Left renal pelvis (tissue), 4 donors: ENCODE results near the gene DENND1A. TPM values are rescaled to one million over a fixed set of nuclear protein-coding genes. Genes with fewer than 3 reads are reported as not detected.

Source experiments
- DNase-seq, 4 donors: peaks; one replicate each; pipeline ENCODE4 v3.0.0-alpha.2; 2013; ENCODE audit warnings: low read depth in 4 of 4, low spot score in 3 of 4
- polyA plus RNA-seq, 4 donors: library from polyadenylated mRNA; unstranded; fragments of 120-200 nt; gene quantifications; one replicate each; pipeline ENCODE4 v1.2.1, GENCODE V29; 2013; ENCODE audit not compliant: insufficient read length in 4 of 4

DENND1A gene
- polyA plus RNA-seq, 4 donors: 16.2 to 25.2 (median 21.7) TPM

DNA sequence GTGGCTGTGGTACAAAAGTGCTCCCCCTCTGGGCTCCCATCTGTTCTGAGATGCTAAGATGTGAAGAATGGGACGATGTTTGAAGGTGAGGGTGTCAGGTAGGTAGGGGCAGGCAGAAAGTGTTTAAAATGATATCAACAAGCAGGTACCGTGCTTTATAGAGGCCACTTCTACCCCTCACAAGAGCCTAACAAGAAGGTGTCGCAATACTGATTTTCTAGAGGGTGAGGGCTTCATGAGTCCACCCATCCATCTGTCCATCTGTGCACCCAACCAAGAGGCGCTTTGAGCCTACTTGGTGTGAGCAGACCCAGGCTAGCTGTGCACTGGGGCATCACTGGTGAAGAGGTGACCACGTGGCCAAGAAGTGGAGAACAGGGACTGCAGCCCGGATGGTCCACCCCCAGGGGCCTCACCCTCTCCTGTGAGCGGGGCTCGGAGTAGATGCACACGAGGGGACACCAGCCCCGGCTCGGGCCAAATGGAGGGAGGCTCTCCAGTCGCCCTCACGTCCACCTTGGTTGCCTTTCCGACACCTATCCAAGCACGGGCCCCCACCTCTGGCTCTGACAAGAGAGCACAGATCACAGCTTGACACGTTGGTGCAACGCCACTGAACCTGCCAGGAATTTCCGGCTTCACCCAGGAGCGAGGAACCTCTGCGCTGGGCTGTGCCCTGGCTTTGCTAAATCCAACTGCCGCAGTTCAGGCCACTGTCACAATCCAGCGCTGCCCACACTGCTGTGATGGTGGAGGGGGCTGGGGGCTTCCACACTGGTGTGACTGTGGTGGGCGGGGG lies 539.4 kb downstream of the DENND1A start:
- DNase-seq: no peak

DNA sequence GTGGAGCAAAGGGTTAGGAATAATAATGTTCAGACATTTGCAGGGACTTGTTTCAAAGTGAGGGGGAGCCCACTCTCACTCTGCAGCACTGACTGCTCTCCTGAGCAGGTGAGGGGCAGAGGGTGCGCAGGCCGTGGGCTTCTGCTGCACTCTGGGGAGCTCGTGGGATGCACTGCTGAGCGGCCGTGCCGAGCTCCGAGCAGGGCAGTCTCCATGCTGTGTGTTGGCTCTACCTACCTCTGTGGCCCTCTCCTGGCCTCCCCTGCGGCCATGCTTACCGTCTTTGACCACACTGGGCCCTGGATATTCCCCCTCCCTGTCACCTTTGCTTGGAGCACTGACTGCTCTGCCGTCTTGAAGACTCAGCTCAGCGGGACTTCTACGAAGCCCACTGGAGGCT lies 540.2 kb downstream of the DENND1A start:
- DNase-seq: no peak

DNA sequence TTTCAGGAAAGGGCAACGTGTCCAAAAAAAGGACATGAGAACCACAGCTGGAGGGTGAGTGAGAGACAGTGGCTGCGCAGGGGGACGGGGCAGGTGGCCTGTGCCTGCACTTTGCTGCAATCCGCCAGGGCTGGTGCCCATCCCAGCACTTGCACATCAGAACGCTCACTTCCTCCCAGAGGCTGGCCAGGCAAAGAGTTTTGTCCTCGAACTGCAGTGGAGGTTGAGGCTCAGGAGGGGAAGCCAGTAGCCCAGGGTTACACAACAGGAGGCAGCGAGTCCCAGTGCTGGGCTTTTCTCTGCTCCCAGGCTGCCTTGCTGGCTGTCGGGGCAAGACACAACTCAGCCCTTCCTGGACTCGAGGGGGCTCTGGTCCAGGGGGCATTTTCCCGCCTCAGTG lies 540.9 kb downstream of the DENND1A start:
- no peak for DNase-seq

DNA sequence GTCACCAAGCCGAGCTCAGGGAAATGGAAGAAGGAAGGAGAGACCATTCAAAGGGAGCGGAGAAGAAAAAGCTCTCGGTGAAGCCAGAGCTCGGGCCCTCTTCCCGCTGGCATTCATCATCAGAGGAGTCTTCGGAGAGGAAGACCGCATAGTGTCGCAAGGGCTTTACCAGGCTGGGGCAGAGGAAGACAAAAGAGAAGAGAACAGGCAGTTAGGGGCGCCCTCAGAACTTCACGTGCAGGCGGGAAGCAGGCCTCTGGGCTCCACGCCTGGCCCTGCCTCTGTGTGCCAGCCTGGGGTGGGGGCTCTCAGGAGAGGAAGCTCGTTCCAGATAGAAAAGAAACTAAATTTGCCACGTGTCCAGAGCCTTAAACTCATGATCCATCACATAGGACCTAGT lies 542.2 kb downstream of the DENND1A start:
- DNase-seq: no peak

DNA sequence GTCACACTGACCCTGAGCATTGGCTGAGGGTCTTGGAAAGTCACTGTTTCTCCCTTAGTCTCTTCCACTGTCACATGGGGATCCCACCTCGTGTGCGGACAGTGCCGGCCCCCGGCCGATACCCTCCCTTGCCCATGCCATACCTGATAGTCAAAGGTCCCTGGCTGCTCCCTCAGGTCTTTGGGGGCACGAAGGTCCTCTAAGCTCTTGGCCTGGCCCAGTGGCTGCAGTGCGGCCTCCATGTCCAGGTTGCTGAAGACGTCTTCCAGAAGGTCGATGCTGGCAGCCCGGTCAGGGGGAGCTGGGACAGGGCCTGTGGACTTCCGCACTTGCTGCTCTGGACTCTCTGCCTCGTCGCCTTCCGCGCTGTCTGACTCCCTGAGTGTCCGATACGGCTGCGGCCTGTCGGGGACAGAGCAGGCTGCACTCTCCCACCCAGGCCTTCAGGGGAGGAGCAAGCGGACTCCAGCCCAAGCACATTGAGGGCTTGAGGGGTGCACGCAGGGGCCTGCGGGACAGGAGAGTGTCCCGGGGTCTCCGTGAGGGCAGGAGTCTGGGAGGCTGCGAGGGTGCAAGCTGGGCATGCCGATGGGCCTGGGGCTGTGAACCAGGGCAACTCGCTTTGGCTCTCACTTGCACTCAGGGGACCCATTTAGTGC lies 546.3 kb downstream of the DENND1A start:
- DNase-seq: no peak

DNA sequence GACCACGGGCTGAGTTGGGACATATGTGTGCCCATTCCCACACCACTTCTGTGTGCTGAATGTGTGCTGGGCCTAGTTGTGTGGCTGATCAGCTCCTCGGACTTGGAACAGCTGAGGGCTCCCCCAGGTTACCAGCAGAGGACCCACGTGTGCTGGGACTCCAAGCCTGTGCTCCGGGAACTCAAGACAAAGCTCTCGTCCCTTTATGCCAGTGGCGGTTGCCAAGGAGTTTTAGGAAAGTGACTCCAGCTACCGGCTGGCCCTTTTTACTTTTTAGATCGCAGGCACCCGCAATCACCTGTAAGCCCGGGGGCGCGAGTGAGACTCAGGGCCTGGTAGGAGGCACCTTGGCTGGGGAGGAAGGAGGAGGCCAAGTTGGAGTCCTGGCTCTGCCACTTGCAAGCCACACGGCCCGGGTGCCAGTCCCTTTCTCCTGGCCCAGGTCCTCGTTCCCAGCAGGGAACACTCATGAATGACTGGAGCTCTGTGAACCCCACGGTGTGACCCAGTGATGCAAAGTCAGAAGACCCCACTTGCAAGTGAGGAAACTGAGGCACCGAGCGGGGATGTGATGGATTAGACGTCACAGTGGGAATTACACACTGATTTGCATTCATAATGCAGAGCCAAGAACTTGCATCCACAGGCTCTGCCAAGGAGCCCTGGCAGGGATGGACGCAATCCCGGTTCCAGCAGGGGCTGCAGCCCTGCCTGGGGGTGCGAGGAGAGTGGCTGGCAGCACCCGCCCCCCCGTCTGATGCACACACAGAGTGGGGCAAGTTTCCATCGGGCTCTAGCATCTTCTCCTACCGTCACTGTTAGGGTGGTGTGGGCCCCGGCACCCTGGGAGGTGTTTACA lies 547.0 kb downstream of the DENND1A start:
- DNase-seq: no peak

DNA sequence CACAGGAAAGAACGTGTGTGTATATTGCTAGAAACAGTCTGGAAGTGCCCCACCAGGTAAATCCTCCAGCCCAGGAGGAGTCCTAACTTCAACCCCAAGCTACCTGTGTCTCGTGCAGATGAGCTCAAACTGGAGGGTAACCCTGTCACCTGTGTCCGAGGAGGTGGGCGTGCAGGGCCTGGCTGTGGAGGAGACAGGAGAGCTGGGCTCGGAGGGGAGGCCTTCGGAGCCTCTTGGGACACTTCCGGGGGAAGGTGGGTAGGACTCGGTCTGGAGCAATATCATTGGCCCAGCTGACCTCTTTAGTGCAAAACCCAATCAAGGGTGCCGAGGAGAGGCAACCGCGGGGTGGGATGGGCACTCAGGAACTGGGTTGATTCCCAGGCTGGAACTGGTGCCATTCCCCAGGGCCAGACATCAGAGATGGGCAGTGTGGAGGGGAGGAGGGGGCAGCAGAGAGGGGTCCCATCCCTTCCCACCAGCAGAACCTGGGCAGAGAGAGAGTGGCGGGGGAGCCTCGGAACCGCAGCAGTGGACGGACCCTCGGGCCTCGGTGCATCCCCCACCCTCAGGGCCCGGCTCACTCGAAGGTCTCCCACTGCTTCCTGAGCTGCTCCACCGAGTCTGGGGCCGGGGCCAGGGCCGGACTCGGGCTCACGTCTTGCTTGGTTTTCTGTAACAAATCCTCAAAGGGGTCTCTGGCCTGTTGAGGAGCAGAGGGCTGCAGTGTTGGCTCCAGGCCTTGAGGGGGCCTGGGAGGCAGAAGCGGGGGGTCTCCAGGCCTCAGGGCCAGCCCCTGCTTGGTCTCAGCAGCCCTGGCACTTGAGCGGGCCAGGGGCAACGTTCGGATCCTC lies 548.8 kb downstream of the DENND1A start:
- no peak for DNase-seq

DNA sequence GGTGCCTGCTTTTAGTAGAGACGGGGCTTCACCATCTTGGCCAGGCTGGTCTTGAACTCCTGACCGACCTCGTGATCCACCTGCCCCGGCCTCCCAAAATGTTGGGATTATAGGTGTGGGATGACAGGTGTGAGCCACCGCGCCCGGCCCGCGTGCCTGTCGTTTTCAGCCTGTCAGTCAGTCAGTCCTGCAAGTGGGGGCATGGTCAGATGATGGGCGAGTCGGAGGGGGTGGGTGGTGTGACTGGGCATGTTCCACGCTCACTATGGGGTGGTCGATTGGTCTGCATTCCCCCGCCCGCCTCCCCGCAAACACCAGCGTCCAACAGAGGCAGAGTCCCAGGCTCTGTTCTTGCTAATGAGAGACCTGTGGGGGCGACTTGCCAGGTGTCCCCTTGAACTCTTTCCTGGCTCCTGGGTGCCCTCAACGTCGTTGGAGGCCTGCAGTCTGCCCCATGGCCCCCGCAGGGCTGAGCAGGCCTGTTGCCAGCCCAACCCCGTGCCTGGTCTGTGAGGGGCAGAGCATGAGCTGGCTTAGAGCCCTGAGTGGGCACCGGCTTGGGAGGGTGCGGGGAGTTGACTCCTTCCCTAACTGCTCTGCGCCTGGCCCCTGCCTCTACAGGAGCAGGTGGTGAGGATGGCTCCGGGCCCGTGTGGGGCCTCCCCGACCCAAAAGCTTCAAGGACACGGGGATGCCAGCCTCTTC lies 550.8 kb downstream of the DENND1A start:
- no peak for DNase-seq

DNA sequence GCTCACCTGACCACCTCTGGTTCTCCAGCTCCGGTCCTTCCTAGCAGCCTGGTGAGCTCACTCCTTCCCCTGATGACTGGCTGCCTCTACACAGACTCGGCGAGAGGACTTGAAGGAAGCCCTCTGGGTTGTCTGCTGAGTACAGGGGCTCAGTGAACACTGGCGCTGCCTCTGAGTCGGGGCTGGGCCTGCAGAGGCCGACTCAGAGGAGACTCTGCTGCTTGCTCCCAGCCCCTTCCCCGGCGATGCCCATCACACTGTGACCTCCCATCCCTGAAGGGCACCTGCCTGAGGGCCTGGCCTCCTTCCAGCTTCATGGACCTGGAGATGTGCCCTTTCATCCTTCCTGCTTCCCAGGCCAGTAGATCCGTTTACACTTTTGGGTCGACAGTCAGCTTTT lies 551.9 kb downstream of the DENND1A start:
- DNase-seq: no peak

DNA sequence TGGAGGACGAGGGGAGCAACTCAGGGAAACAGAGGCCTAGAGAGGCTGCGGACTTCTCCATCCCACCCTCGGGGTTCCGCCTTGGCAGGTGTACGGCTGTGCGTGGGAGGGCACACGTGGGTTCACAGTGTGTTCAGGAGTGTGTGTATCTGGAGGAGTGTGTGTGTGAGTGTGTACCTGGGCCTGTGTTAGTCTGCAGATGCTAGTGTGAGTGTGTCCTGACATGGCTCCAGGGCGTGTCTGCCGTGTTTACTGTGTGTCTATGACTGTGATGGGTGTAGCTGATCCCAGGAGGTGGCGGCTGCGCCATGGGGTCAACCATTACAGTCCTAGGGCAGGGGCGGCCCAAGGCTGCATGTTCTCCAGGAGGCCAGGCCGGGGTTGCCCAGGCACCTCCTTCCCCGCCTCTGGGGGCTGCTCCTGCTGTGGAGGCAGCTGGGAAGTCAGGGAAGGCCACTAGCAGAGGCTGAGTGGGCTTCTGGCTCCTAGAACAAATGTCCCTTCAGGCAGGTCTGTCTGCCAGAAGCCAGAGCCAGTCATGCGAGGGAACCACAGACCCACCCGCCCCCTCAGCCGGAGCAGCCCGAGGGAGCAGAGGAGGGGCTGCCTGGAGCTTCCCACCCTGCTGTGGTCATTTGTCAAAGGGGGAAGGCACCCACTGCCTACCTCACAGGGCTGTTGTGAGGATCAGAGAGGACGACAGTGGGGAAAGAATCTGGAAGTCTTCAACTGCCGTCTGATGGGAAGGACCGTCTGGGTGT lies 552.5 kb downstream of the DENND1A start:
- DNase-seq: no peak

DNA sequence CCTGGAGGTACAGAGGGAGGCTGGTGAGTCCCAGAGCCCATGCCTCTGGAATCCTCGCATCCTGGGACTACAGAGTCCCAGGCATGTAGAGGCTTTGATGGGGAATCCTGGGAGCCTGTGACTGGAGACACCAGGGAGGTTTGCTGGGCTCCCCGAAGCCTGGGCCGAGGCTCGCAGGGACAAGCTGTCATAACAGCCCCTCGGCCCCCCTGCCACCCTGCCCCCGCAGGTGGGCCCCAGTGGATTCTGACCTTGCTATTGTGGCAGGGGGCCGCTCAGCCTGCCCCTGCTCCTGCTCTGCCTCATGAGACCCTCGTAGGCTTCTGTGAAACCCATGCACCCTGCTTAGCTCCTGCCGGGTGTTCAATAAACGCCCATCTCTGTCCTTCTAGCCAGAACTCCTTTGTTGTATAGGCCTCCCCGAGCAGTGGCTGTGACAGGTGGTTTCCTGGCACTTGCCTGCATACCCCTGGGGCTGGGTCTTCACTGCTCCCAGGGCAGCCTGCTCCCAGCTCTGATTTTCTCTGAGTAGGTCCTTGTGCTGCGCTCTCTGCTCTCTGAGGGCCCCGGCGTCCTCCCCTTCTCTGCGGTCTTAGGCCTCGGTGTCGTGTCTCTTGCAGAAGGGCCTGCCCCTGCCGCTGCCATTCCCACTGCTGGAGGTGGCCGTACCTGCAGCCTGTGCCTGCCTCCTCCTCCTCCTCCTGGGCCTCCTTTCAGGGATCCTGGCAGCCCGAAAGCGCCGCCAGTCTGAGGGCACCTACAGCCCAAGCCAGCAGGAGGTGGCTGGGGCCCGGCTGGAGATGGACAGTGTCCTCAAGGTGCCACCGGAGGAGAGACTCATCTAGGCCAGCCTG lies 553.5 kb downstream of the DENND1A start:
- DNase-seq: no peak

DNA sequence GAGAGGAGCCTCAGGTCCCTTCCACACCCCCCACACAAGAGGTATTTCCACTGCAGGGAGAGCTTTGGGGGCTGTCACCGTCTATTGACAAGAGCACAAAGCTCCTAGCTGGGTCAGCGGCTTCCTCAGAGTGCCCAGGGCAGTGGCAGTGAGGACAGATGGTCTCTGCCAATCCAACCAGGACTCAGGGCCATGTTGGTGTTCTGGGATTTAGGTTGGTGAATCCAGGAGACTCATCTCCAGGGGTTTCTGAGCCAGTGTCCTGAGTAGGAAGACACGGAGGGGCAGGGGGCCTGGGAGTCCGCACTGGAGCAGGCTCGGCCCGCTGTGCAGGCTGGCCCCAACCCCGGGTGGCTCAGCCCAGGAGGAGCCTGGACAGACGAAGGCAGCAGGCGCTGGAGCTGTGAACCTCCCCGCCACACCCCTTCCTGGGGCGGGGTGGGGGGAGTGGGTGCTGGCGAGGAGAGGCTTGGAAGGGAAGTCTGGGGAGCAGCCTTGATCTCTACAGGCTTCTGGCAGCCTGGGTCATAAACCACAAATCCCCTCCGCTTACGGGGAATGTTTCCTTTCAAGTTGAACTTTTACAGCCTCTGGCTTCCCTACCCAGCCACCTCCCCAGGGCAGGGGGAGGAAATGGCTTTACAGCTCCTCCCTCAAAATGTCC lies 554.3 kb downstream of the DENND1A start:
- DNase-seq: peak in 1 of 4 donors; percentile 67

DNA sequence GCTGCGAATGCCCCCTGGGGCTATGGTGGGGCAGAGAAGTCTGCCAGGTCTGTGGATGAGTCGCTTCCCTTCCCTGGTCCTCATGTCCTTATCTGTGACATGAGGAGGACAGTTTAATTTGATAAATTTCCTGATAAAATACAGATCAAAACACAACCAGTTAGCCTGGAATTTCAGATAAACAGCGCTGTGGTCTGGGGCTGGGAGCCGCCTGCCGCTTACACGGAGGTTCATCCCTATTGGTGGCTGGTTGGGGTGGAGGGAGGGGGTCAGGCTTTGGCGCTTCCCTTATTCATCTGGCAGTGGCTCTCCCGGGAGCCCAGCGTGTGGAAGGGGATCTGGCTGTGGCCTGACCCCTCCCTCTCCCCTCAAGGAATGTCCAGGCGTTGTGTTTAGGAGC lies 556.0 kb downstream of the DENND1A start:
- DNase-seq: no peak

DNA sequence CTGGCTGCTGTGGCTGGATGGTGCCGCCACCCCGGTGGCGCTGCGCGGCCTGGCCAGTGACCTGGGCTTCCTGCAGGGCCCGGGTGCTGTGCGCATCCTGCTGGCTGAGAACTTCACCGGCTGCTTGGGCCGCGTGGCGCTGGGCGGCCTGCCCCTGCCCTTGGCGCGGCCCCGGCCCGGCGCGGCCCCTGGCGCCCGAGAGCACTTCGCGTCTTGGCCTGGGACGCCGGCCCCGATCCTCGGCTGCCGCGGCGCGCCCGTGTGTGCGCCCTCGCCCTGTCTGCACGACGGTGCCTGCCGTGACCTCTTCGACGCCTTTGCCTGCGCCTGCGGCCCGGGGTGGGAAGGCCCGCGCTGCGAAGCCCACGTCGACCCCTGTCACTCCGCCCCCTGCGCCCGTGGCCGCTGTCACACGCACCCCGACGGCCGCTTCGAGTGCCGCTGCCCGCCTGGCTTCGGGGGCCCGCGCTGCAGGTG lies 556.4 kb downstream of the DENND1A start:
- DNase-seq: no peak

DNA sequence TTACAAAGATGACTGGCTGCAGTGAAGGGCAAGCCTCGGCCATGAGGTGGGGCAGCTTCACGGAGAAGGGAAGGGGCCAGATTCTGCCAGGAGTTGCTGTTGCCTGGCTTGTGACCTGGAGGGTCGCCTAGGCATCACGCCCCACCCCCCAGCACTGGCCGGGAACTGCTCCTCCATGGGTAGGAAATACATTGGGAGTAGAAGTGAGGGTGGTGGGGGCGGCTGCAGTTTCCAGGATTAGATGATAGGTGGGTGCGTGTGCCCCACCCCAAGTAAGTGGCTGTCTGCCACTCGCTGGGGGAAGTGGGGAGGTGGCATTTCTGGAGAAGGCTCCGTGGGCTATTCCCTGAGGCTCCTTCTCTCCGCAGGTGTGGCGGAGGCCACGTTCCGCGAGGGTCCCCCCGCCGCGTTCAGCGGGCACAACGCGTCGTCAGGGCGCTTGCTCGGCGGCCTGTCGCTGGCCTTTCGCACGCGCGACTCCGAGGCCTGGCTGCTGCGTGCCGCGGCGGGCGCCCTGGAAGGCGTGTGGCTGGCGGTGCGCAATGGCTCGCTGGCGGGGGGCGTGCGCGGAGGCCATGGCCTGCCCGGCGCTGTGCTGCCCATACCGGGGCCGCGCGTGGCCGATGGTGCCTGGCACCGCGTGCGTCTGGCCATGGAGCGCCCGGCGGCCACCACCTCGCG lies 557.0 kb downstream of the DENND1A start:
- DNase-seq: no peak

DNA sequence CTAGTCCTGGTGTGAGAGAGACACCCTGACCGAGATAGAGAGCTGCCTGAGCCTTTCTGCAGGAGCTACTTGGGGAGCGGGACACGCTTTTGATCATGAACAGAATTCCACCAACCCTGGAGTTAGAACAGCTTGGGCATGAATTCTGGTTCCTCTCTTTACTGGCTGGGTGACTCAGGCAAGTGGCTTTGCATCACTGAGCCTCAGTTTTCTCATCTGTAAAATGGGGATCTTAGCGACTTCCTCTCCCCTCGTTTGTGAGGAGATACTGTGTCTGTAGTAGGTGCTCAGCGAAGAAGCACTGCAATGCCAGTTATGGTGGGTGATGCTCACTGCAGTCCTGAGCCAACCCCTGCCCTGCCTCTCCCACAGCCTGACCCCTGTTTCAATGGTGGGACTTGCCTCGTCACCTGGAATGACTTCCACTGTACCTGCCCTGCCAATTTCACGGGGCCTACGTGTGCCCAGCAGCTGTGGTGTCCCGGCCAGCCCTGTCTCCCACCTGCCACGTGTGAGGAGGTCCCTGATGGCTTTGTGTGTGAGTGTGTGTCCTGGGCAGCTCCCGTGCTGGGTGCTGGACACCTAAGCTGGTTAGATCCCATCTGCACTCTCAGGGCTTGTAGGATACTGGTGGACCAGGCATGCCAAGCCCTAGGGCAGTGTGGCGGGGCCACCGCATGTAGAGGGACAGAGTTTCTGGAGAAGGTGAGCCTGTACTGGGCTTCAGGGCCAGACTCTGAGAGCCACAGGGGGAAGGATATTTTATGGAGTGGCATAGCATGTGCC lies 557.9 kb downstream of the DENND1A start:
- DNase-seq: no peak
